Prostate gland (tissue), 2 donors: ENCODE data around the gene CD164.

Experiments
- CTCF ChIP-seq, 4 experiments: fragments of 200-600 bp in 2 of 4; fragments of 450-650 bp in 2 of 4; sonication (generic) in 2 of 4; IDR thresholded peaks; 1 replicate in 3 of 4; 2 replicates in 1 of 4; pipeline ENCODE4 v1.5.1; 2016 to 2019; ENCODE audit warnings: antibody characterized with exemption in 4 of 4, mild to moderate bottlenecking in 2 of 4, moderate library complexity in 2 of 4
- POLR2AphosphoS5 ChIP-seq: sonication (generic); formaldehyde crosslinking; IDR thresholded peaks from one replicate; pipeline ENCODE4 v1.6.1; 2017; ENCODE audit warnings: antibody characterized with exemption

GRCh38 chr6:109322825-109323224 is 59.4 kb downstream of the CD164 start:
- TF ChIP-seq CTCF (IDR thresholded peaks at IDR 0.05) (no peak), POLR2AphosphoS5 (no peak)
